ENCODE results near the gene SLC35A4.
"Not testable (repeated sequence)": the region's sequence is repeated elsewhere in the genome, so short reads cannot be mapped to it uniquely, and the experiment has no call there.

The SLC35A4 gene

GRCh38 chr5:140593070-140593469, 28.4 kb downstream of the SLC35A4 start:
- DNase-seq = not testable (repeated sequence)

- no peak for DNase-seq
Measured at GRCh38 chr5:140594169-140594568, 29.5 kb downstream of the SLC35A4 start.

- DNase-seq = no peak
Measured at GRCh38 chr5:140595538-140596300, 31.1 kb downstream of the SLC35A4 start.

GRCh38 chr5:140596321-140596741, 31.7 kb downstream of the SLC35A4 start:
- no peak for DNase-seq

- no peak for DNase-seq
Measured at GRCh38 chr5:140598836-140599235, 34.2 kb downstream of the SLC35A4 start.

- DNase-seq = no peak
Measured at GRCh38 chr5:140600096-140600495, 35.5 kb downstream of the SLC35A4 start.

- DNase-seq = no peak
Measured at GRCh38 chr5:140602147-140602546, 37.5 kb downstream of the SLC35A4 start.

- not testable (repeated sequence) for DNase-seq
Measured at GRCh38 chr5:140603446-140603698, 38.7 kb downstream of the SLC35A4 start.

GRCh38 chr5:140603734-140604133, 39.1 kb downstream of the SLC35A4 start:
- DNase-seq = no peak

GRCh38 chr5:140605879-140606278, 41.3 kb downstream of the SLC35A4 start:
- DNase-seq = no peak

GRCh38 chr5:140607031-140607430, 42.4 kb downstream of the SLC35A4 start:
- DNase-seq = no peak

GRCh38 chr5:140608722-140609121, 44.1 kb downstream of the SLC35A4 start:
- no peak for DNase-seq

GRCh38 chr5:140609126-140609525, 44.5 kb downstream of the SLC35A4 start:
- DNase-seq = no peak

GRCh38 chr5:140611020-140611521, 46.4 kb downstream of the SLC35A4 start:
- no peak for DNase-seq
